Nephron progenitor cell (in vitro differentiated cells): Measurements from ENCODE around the gene PLLP.

Experiments used
- DNase-seq: peaks from one replicate; pipeline ENCODE4 v3.0.0; 2021
- H3K27ac Mint-ChIP-seq: 2 replicates; pipeline ENCODE4 v1.8.0; 2021; ENCODE audit warnings: mild to moderate bottlenecking, moderate library complexity, mixed read lengths
- H3K27me3 Mint-ChIP-seq: 2 replicates; pipeline ENCODE4 v1.8.0; 2021; ENCODE audit warnings: mild to moderate bottlenecking, low read depth, mixed read lengths; ENCODE audit not compliant: poor library complexity
- H3K36me3 Mint-ChIP-seq: 2 replicates; pipeline ENCODE4 v1.8.0; 2021; ENCODE audit warnings: low read depth, mixed read lengths
- H3K4me1 Mint-ChIP-seq: 2 replicates; pipeline ENCODE4 v1.8.0; 2021; ENCODE audit warnings: mixed read lengths
- H3K4me3 Mint-ChIP-seq: 2 replicates; pipeline ENCODE4 v1.8.0; 2021; ENCODE audit warnings: mild to moderate bottlenecking, moderate library complexity, mixed read lengths
- H3K9me3 Mint-ChIP-seq: 2 replicates; pipeline ENCODE4 v1.8.0; 2021; ENCODE audit warnings: mild to moderate bottlenecking, moderate library complexity, mixed read lengths
- CTCF ChIP-seq: fragments of 200-600 bp; sonication (generic); IDR thresholded peaks from 2 replicates; pipeline ENCODE4 v1.5.0; 2021; ENCODE audit warnings: antibody characterized with exemption

Gene PLLP

GRCh38 chr16:57251352-57251751, 33.1 kb downstream of the PLLP start:
- no peak for DNase-seq
- TF ChIP-seq CTCF: no peak
- no peaks in the 10 kb centered on the region for H3K4me1 Mint-ChIP-seq
- no peak overlapping the region for H3K4me3 Mint-ChIP-seq
- H3K27ac Mint-ChIP-seq: no peak overlapping the region
- peaks cover 4% of the 10 kb centered on the region for H3K9me3 Mint-ChIP-seq
- peaks cover 42% of the 10 kb centered on the region for H3K36me3 Mint-ChIP-seq
- no peaks in the 10 kb centered on the region for H3K27me3 Mint-ChIP-seq

GRCh38 chr16:57245472-57246113, 38.9 kb downstream of the PLLP start:
- no peak overlapping the region for H3K27ac Mint-ChIP-seq
- H3K9me3 Mint-ChIP-seq: no peaks in the 10 kb centered on the region
- H3K27me3 Mint-ChIP-seq: peaks cover 5% of the 10 kb centered on the region
- no peak for DNase-seq
- no peak for TF ChIP-seq CTCF
- H3K4me3 Mint-ChIP-seq: peak overlapping the region; percentile 85
- peaks cover 25% of the 10 kb centered on the region for H3K36me3 Mint-ChIP-seq
- peaks cover 17% of the 10 kb centered on the region for H3K4me1 Mint-ChIP-seq

- no peaks in the 10 kb centered on the region for H3K9me3 Mint-ChIP-seq
- H3K27me3 Mint-ChIP-seq: peaks cover 5% of the 10 kb centered on the region
- peaks cover 17% of the 10 kb centered on the region for H3K4me1 Mint-ChIP-seq
- no peak for TF ChIP-seq CTCF
- peak within 1 kb of the TSS; percentile 95 for H3K4me3 Mint-ChIP-seq
- peak; percentile 98 for DNase-seq
- peaks cover 24% of the 10 kb centered on the region for H3K36me3 Mint-ChIP-seq
- peak within 1 kb of the TSS; percentile 92 for H3K27ac Mint-ChIP-seq
These were observed 39.6 kb downstream of the PLLP start, which contains the start of gene ARL2BP for GRCh38 chr16:57244767-57245471. ARL2BP (plus strand) TSS chr16:57245259; CDS start chr16:57245368, 109 bp downstream.

GRCh38 chr16:57244463-57244766, 40.1 kb downstream of the PLLP start:
- DNase-seq: no peak
- H3K27me3 Mint-ChIP-seq: peaks cover 5% of the 10 kb centered on the region
- peak overlapping the region; percentile 95 for H3K4me3 Mint-ChIP-seq
- peaks cover 20% of the 10 kb centered on the region for H3K36me3 Mint-ChIP-seq
- peaks cover 17% of the 10 kb centered on the region for H3K4me1 Mint-ChIP-seq
- peak overlapping the region; percentile 92 for H3K27ac Mint-ChIP-seq
- H3K9me3 Mint-ChIP-seq: no peaks in the 10 kb centered on the region
- TF ChIP-seq CTCF: no peak

- H3K4me3 Mint-ChIP-seq: no peak overlapping the region
- H3K27me3 Mint-ChIP-seq: peaks cover 5% of the 10 kb centered on the region
- peaks cover 23% of the 10 kb centered on the region for H3K36me3 Mint-ChIP-seq
- no peak for TF ChIP-seq CTCF
- no peak for DNase-seq
- peaks cover 17% of the 10 kb centered on the region for H3K4me1 Mint-ChIP-seq
- no peaks in the 10 kb centered on the region for H3K9me3 Mint-ChIP-seq
- no peak overlapping the region for H3K27ac Mint-ChIP-seq
These were observed 41.8 kb downstream of the PLLP start for GRCh38 chr16:57242650-57243049.

- Mint-ChIP-seq H3K4me1 (peaks cover 13% of the 10 kb centered on the region), H3K9me3 (no peaks in the 10 kb centered on the region), H3K4me3 (no peak overlapping the region), H3K27me3 (peaks cover 5% of the 10 kb centered on the region), H3K36me3 (peaks cover 29% of the 10 kb centered on the region), H3K27ac (peak overlapping the region; percentile 5)
- TF ChIP-seq CTCF: no peak
- DNase-seq: no peak
These were observed 43.6 kb downstream of the PLLP start for GRCh38 chr16:57240851-57241250.
